Measurements from ENCODE around the gene GCDH.
"Not testable (repeated sequence)": the region's sequence is repeated elsewhere in the genome, so short reads cannot be mapped to it uniquely, and the experiment has no call there.

The GCDH gene

GRCh38 chr19:12872941-12873890 lies 17.7 kb upstream of the GCDH start:
- peak; percentile 80 to 82 for DNase-seq

DNA sequence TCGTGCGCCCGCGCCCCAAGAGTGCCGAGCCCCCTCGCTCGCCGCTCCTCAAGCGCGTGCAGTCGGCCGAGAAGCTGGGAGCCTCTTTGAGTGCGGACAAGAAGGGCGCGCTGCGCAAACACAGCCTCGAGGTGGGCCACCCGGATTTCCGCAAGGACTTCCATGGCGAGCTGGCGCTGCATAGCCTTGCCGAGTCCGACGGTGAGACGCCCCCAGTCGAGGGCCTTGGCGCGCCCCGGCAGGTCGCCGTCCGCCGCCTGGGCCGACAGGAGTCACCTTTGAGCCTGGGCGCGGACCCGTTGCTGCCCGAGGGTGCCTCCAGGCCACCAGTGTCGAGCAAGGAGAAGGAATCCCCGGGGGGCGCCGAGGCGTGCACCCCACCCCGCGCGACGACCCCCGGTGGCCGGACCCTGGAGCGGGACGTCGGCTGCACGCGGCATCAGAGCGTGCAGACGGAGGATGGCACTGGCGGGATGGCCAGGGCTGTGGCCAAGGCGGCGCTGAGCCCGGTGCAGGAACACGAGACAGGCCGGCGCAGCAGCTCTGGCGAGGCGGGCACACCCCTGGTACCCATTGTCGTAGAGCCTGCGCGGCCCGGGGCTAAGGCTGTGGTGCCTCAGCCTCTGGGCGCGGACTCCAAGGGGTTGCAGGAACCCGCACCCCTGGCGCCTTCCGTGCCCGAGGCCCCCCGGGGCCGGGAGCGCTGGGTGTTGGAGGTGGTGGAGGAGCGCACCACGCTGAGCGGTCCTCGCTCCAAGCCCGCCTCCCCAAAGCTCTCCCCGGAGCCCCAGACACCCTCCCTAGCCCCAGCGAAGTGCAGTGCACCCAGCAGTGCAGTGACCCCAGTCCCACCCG lies 16.8 kb upstream of the GCDH start:
- no peak for DNase-seq

- DNase-seq, result no peak
Observed at GRCh38 chr19:12875086-12875485, 15.9 kb upstream of the GCDH start.

GRCh38 chr19:12880551-12881171 lies 10.3 kb upstream of the GCDH start:
- DNase-seq, result no peak

DNA sequence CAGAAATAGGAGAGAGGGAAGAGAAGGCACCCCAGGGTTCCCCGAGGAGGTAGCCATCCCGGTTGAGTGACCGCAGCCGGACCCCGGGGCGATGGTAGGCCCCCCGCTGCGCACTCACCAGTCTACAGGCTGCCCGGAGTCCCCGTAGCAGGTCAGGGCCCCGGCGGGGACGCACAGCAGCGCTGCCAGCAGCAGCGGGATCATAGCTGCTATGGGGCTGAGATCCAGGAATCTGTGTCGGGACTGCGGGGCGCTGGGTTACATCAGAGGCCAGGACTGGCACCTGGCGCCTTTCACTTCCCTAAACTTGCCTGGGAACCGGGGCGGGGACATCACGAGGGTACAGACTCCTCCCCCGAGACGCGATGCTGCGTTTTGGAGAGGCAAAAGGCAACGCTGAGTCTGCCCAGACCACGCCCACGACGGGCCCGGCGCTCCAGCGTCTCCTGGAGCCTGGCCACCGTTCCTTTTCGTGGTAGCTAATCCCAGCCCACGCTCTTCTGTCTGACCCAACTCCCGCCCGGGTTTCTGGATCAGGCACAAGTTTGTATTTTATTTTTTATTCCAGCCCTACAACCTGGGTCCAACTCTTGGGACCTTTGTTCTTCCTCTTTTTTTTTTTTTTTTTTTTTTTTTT lies 9.7 kb upstream of the GCDH start, which contains the start of gene DNASE2:
DNASE2 (minus strand) TSS at position 278 of the 637 bp plus-strand sequence; CDS start at position 204, 74 bp downstream.
- DNase-seq, result peak; percentile 88 to 93

GRCh38 chr19:12882589-12882988 lies 8.4 kb upstream of the GCDH start:
- no peak for DNase-seq

DNA sequence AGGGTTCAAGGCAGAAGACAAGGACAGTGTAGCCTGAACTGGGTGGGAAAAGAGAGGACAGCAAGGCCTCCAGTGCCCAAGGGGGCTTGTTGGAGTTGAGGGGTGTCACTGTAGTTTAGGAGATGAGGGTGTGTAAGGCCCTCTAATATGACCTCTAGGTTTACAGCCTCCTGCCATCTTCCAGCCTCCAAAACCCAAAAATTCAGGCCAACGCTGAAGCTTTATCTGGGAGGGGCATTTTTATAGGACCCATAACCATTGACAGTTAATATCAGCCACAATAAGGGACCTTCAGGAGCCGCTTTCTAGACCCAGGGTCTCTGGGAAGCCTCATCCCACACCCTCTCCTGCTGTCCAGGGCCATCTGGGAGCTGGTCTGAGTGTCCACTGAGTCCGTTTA lies 6.8 kb upstream of the GCDH start:
- no peak for DNase-seq

- DNase-seq, result no peak
Observed at GRCh38 chr19:12884627-12884925, 6.4 kb upstream of the GCDH start.

- peak; percentile 91 for DNase-seq
Observed at GRCh38 chr19:12884926-12885748, 5.8 kb upstream of the GCDH start.

DNA sequence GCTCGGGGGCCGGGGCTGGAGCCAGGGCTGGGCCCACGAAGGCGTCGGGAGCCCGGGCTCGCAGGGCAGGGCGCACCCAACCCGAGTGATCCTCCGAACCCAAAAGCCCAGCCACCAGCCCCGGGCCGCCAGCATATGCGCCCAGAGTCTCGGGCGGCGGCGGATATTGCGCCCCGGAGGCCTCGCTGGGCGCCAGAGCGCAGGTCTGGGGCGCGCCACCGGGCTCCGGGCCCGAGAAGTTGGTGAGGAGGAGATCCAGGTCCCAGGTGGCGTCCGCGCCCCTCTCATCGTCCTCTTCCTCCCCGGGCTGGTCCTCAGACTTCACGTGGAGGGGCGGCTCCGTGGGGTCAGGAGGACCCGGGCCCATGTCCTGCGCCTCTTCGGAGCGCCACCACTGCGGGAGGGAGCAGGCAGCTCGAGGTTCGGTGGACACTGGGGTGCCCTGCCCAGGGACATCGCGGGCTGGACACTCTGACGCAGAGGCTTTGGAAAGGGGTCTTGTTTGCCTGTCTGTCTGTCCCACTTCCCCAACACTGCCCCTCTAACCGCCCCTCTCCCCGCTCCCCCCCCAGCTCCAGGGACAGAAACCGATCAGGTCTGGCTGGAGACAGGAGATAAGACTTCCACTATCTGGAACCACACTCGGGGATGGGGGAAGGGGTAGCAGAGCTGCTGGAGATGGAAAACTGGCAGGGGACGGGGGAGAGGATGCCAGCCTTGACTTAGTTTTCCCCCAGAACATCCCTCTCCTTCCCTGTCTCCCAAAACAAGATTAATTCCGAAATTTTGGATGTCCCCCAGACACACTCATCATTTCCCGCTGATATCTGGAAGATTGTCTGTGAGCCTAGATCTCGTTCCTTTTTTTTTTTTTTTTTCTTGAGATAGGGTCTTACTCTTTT lies 5.0 kb upstream of the GCDH start:
- no peak for DNase-seq

DNA sequence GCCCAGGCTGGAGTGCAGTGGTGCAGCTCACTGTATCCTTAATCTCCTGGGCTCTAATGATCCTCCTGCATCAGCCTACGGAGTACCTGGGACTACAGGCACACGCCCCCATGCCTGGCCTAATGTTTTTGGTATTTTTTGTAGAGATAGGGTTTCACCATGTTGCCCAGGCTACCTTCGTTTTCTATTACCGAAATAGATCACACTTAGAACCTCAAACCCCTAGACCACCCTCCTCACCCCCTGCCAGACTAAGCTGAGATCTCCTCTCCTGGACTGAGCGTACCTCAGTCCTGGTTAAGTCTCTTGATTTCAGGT lies 4.3 kb upstream of the GCDH start:
- no peak for DNase-seq

- DNase-seq, result no peak
Observed at GRCh38 chr19:12886969-12887747, 3.8 kb upstream of the GCDH start, which contains the start of gene KLF1. Gene KLF1 (minus strand): TSS chr19:12887201. CDS start chr19:12887140, 61 bp downstream.

GRCh38 chr19:12888006-12888603 lies 2.9 kb upstream of the GCDH start:
- DNase-seq, result no peak

- not testable (repeated sequence) for DNase-seq
Observed at GRCh38 chr19:12890299-12890786, 617 bp upstream of the GCDH start.

- DNase-seq, result no peak
Observed at GRCh38 chr19:12891553-12892021, 627 bp downstream of the GCDH start.

DNA sequence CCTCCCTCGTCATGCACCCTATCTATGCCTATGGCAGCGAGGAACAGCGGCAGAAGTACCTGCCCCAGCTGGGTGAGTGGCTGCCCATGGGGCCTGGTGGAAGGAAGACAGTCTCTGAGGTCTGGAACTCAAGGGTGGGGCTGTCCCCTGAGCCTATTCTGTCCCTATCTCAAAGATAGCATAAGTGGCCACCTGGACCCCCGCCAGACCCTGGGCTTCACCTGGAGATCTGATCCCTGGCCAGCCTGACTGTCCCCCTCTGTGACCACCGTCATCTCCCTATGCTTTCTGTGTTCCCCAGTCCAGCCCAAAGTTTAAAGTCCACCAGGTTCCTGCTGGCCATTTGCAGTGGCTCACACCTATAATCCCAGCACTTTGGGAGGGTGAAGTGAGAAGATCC lies 2.6 kb downstream of the GCDH start:
- no peak for DNase-seq

GRCh38 chr19:12896460-12896859 lies 5.5 kb downstream of the GCDH start:
- DNase-seq, result no peak

GRCh38 chr19:12899891-12900518 lies 9.0 kb downstream of the GCDH start:
- no peak for DNase-seq

DNA sequence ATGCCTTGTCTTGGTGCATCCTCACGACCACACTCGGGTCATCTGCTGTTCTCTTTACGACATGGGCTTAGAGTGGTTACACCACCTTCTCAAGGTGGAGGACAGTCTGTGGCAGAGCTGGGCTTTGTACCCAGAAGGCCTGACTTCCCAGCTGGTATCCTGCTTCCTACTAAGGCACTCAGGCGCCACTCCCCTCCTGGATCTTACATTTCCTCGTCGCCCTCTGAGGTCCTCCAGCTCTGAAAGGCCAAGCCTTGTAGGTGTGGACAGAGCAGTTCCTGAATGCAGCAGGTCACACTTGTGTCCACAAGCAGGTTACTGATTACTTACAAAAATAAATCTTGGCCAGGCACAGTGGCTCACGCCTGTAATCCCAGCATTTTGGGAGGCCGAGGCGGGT lies 16.2 kb downstream of the GCDH start:
- no peak for DNase-seq

Data from CD4-positive, alpha-beta T cell treated with Interleukin-1 beta for 1 hour (primary cell).